Testis (tissue), 3 donors: ENCODE measurements around the gene RPN2. TPM values are rescaled to one million over a fixed set of nuclear protein-coding genes. Genes with fewer than 3 reads are reported as not detected.

ENCODE experiments used
- DNase-seq: peaks from one replicate; pipeline ENCODE4 v3.0.0-alpha.2; 2019
- H3K27ac ChIP-seq, 2 donors: fragments of 200-600 bp; sonication (generic); one replicate each; pipeline ENCODE4 v1.5.1; 2019
- H3K27me3 ChIP-seq: fragments of 200-600 bp; sonication (generic); one replicate; pipeline ENCODE4 v1.5.1; 2019
- H3K36me3 ChIP-seq: fragments of 200-600 bp; sonication (generic); one replicate; pipeline ENCODE4 v1.5.1; 2017; ENCODE audit warnings: low read depth; ENCODE audit errors: missing control alignments
- H3K4me1 ChIP-seq: fragments of 200-600 bp; sonication (generic); one replicate; pipeline ENCODE4 v1.5.1; 2019
- H3K4me3 ChIP-seq, 2 donors: fragments of 200-600 bp; sonication (generic); one replicate each; pipeline ENCODE4 v1.5.1; 2017 to 2019
- H3K9me3 ChIP-seq: fragments of 200-600 bp; sonication (generic); one replicate; pipeline ENCODE4 v1.5.1; 2017
- CTCF ChIP-seq, 3 experiments: fragments of 450-650 bp in 2 of 3; fragments of 200-600 bp in 1 of 3; sonication (generic) in 1 of 3; IDR thresholded peaks; one replicate each; pipeline ENCODE4 v1.5.1; 2016 to 2019; ENCODE audit warnings: antibody characterized with exemption in 3 of 3, mild to moderate bottlenecking in 2 of 3, moderate library complexity in 1 of 3
- POLR2A ChIP-seq: fragments of 450-650 bp; IDR thresholded peaks from one replicate; pipeline ENCODE4 v1.6.1; 2017; ENCODE audit warnings: antibody characterized with exemption, mild to moderate bottlenecking, moderate library complexity
- WGBS, 2 donors: methylation state at CpG; one replicate each; pipeline ENCODE4 v1.1.5; 2018; 5-methylcytosine and 5-hydroxymethylcytosine counted together
- intact Hi-C: fragments of 100-400 bp; cut with DNase I; formaldehyde crosslinking; loops from one replicate; pipeline ENCODE4 v1.15.1; 2023; ENCODE audit warnings: low total_unique reads
- polyA plus RNA-seq: library from polyadenylated mRNA; stranded (reverse); fragments of 350-450 nt; fragmentation: Illumina TruSeq; extraction: RNeasy Lipid Tissue Mini Kit (QIAGEN cat#74804); gene quantifications from one replicate; pipeline ENCODE4 v1.2.3, GENCODE V29; 2014; ENCODE audit warnings: low read depth, low replicate concordance; ENCODE audit not compliant: insufficient read depth
- total RNA-seq, 2 donors: library from RNA; depleted of rRNA; stranded (reverse); fragments of >200 nt; gene quantifications; one replicate each; pipeline ENCODE4 v1.2.3, GENCODE V29; 2016

The RPN2 gene
- total and polyA plus RNA-seq, 3 donors from 2014 or later: 200 to 284 (median 235) TPM

DNA sequence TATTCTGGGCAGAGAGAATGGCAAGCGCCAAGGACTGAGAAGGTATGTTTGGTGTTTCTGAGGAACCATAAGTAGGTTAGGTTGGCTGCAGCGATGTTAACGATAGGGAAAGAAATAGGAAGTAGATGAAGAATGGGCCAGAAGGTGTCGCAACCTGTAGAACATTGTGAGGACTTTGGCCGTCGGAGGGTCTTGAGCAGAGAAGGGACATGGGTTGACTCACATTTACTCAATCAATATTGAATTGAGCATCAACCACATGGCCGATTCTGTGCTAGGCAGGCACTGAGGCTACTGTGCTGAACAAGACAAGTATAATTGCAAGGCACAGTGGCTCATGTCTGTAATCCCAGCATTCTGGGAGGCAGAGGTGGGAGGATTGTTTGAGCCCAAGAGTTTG, 26.8 kb upstream of the RPN2 start:
- Histone ChIP-seq H3K4me1 (no peaks in the 10 kb centered on the region), H3K4me3 (no peak overlapping the region), H3K27me3 (no peaks in the 10 kb centered on the region), H3K27ac (no peak overlapping the region), H3K9me3 (no peaks in the 10 kb centered on the region), H3K36me3 (no peaks in the 10 kb centered on the region)
- intact Hi-C loops: no loop called here
- no peak for DNase-seq
- WGBS, 2 donors: 94 to 98% methylated on average over 7 of the region's 7 CpGs
- no peak for TF ChIP-seq POLR2A
- TF ChIP-seq CTCF (IDR thresholded peaks at IDR 0.05): no peak

DNA sequence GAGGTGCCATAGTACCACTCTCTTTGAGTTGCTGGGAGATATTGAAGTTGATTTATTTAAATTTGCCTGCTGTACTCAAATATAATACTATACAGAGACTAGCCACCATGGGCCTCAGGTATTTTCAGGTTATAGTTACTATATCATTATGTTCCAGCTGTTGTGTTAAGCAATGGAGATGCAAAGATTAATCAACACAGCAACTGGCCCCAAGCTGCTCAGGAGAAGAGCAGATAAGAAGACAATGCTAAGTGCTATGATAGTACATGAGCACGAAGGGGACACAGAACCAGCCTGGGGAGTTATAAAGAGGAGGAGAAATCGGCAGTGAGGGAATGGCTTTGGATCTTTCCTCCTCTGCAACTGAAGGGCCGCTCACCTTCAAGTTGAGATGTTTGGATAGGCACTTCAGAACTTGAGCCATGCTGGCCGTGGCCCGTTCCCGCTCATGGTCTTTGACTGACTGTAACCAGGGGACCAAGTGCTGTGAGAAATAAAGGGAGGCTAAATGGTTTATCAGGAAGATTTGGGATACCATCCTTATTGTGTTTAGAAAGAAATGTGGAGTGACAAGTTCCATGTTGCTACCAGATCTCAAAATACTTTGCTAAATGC, 24.3 kb upstream of the RPN2 start:
- WGBS, 2 donors: 95 to 96% methylated on average over 6 of the region's 6 CpGs
- intact Hi-C loops: no loop called here
- Histone ChIP-seq H3K27ac (no peak overlapping the region), H3K4me1 (no peaks in the 10 kb centered on the region), H3K27me3 (no peaks in the 10 kb centered on the region), H3K9me3 (no peaks in the 10 kb centered on the region), H3K36me3 (no peaks in the 10 kb centered on the region), H3K4me3 (no peak overlapping the region)
- TF ChIP-seq CTCF (IDR thresholded peaks at IDR 0.05) (no peak), POLR2A (no peak)
- DNase-seq: no peak

DNA sequence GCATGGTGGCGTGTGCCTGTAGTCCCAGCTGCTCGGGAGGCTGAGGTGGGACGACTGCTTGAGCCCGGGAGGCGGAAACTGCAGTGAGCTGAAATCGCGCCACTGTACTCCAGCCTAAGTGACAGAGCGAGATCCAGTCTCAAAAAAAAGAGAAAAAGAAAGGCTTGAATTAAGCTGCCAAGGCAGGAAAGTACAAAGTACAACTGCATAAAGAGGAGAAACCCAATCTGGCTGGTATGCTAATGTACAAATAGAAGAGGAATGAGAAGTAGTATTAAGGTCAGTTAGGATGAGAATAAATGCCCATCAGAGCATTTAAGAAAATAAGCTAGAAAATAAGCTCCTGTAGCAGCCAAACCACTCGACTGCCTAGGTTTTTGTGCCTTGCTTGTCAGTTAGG, 23.1 kb upstream of the RPN2 start:
- no peaks in the 10 kb centered on the region for H3K4me1 ChIP-seq
- H3K27me3 ChIP-seq: no peaks in the 10 kb centered on the region
- H3K27ac ChIP-seq: no peak overlapping the region
- intact Hi-C loops: no loop called here
- no peak overlapping the region for H3K4me3 ChIP-seq
- no peak for TF ChIP-seq CTCF (IDR thresholded peaks at IDR 0.05)
- TF ChIP-seq POLR2A: no peak
- no peaks in the 10 kb centered on the region for H3K36me3 ChIP-seq
- WGBS, 2 donors: 93 to 95% methylated on average over 9 of the region's 9 CpGs
- no peaks in the 10 kb centered on the region for H3K9me3 ChIP-seq
- DNase-seq: no peak

DNA sequence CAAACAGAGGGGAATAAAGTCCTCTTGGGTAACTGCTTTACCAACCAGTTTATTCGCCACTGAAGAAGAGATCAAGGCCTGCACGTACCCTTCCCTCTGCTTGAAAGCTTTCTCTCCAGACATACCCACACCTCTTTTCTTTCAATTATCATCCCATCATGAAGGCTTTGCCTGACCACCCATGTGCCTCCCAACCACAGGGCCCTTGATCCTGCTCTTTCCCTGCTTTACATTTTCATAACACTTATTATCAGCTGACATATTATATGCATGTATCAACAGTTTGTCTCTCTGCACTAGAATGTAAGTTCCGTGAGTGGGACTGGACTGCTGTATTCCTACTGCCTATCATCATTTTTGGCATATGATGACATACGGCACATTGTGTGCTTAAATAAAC, 20.9 kb upstream of the RPN2 start:
- DNase-seq: no peak
- 97 to 98% methylated on average over 4 of the region's 4 CpGs for WGBS, 2 donors
- Histone ChIP-seq H3K9me3 (no peaks in the 10 kb centered on the region), H3K4me1 (no peaks in the 10 kb centered on the region), H3K36me3 (no peaks in the 10 kb centered on the region), H3K27ac (no peak overlapping the region), H3K27me3 (no peaks in the 10 kb centered on the region), H3K4me3 (no peak overlapping the region)
- TF ChIP-seq CTCF (IDR thresholded peaks at IDR 0.05) (no peak), POLR2A (no peak)
- intact Hi-C loops: no loop called here

DNA sequence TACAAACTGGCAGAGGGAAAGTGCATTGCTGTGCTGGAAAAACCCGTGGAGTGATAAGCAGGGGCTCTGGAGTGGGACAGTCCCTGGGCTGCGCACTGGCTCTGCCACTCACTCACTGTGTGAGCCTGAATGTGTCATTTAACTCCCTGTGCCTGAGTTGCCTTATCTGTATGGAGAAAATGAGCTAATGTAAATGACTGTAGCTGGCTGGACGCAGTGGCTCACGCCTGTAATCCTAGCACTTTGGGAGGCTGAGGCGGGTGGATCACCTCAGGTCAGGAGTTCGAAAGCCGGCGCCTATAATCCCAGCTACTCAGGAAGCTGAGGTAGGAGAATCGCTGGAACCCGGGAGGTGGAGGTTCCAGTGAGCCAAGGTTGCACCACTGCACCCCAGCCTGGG, 18.4 kb upstream of the RPN2 start:
- no peak for TF ChIP-seq CTCF (IDR thresholded peaks at IDR 0.05)
- Histone ChIP-seq H3K36me3 (no peaks in the 10 kb centered on the region), H3K4me3 (no peak overlapping the region), H3K4me1 (no peaks in the 10 kb centered on the region), H3K27ac (no peak overlapping the region), H3K27me3 (no peaks in the 10 kb centered on the region), H3K9me3 (no peaks in the 10 kb centered on the region)
- WGBS, 2 donors: 79 to 85% methylated on average over 10 of the region's 10 CpGs
- no peak for DNase-seq
- intact Hi-C loops: no loop called here
